Activated T-cell treated with anti-CD3 and anti-CD28 coated beads, Interleukin-2, amount 50 U/mL, for 24 hours (primary cell): ENCODE measurements around the gene VSIG10L2.

Source experiments
- DNase-seq: peaks from one replicate; pipeline ENCODE4 v3.0.0-alpha.2; 2020
- H3K27ac Mint-ChIP-seq: 2 replicates; pipeline ENCODE4 v1.8.0; 2020; ENCODE audit warnings: mild to moderate bottlenecking, mixed read lengths
- H3K27me3 Mint-ChIP-seq: 2 replicates; pipeline ENCODE4 v1.8.0; 2020; ENCODE audit warnings: mixed read lengths
- H3K36me3 Mint-ChIP-seq: 2 replicates; pipeline ENCODE4 v1.8.0; 2020; ENCODE audit warnings: low read depth, mixed read lengths
- H3K4me1 Mint-ChIP-seq: 2 replicates; pipeline ENCODE4 v1.8.0; 2020; ENCODE audit warnings: low read depth, mixed read lengths
- H3K4me3 Mint-ChIP-seq: 2 replicates; pipeline ENCODE4 v1.8.0; 2020; ENCODE audit warnings: mild to moderate bottlenecking, moderate library complexity, mixed read lengths
- H3K9me3 Mint-ChIP-seq: 2 replicates; pipeline ENCODE4 v1.8.0; 2020; ENCODE audit warnings: mixed read lengths

The VSIG10L2 gene

GRCh38 chr11:125948278-125949051 is 2.6 kb downstream of the VSIG10L2 start:
- Mint-ChIP-seq H3K27ac (no peak overlapping the region), H3K9me3 (no peaks in the 10 kb centered on the region), H3K27me3 (no peaks in the 10 kb centered on the region), H3K4me3 (no peak overlapping the region), H3K4me1 (no peaks in the 10 kb centered on the region), H3K36me3 (no peaks in the 10 kb centered on the region)
- no peak for DNase-seq

GRCh38 chr11:125949271-125950177 is 3.7 kb downstream of the VSIG10L2 start:
- no peaks in the 10 kb centered on the region for H3K9me3 Mint-ChIP-seq
- H3K27ac Mint-ChIP-seq = no peak overlapping the region
- no peaks in the 10 kb centered on the region for H3K4me1 Mint-ChIP-seq
- DNase-seq = no peak
- H3K36me3 Mint-ChIP-seq = no peaks in the 10 kb centered on the region
- no peaks in the 10 kb centered on the region for H3K27me3 Mint-ChIP-seq
- H3K4me3 Mint-ChIP-seq = no peak overlapping the region

GRCh38 chr11:125950178-125950490 is 4.3 kb downstream of the VSIG10L2 start:
- H3K4me3 Mint-ChIP-seq = no peak overlapping the region
- H3K27me3 Mint-ChIP-seq = no peaks in the 10 kb centered on the region

GRCh38 chr11:125950696-125951651 is 5.1 kb downstream of the VSIG10L2 start:
- no peaks in the 10 kb centered on the region for H3K9me3 Mint-ChIP-seq
- no peaks in the 10 kb centered on the region for H3K36me3 Mint-ChIP-seq
- no peak overlapping the region for H3K4me3 Mint-ChIP-seq
- no peak overlapping the region for H3K27ac Mint-ChIP-seq
- no peaks in the 10 kb centered on the region for H3K4me1 Mint-ChIP-seq
- no peak for DNase-seq
- no peaks in the 10 kb centered on the region for H3K27me3 Mint-ChIP-seq

More at GRCh38 chr11:125950178-125950490, 4.3 kb downstream of the VSIG10L2 start:
- H3K36me3 Mint-ChIP-seq = no peaks in the 10 kb centered on the region
- no peak for DNase-seq
- no peaks in the 10 kb centered on the region for H3K9me3 Mint-ChIP-seq
- no peaks in the 10 kb centered on the region for H3K4me1 Mint-ChIP-seq
- no peak overlapping the region for H3K27ac Mint-ChIP-seq

- Mint-ChIP-seq H3K27ac (no peak overlapping the region), H3K27me3 (no peaks in the 10 kb centered on the region)
Measured at GRCh38 chr11:125951731-125952130, 5.9 kb downstream of the VSIG10L2 start.

GRCh38 chr11:125952559-125952958 is 6.7 kb downstream of the VSIG10L2 start:
- Mint-ChIP-seq H3K27ac (no peak overlapping the region), H3K27me3 (no peaks in the 10 kb centered on the region), H3K9me3 (no peaks in the 10 kb centered on the region), H3K4me3 (no peak overlapping the region), H3K4me1 (peaks cover under 1% of the 10 kb centered on the region), H3K36me3 (no peaks in the 10 kb centered on the region)
- DNase-seq = no peak

More at GRCh38 chr11:125951731-125952130, 5.9 kb downstream of the VSIG10L2 start:
- Mint-ChIP-seq H3K36me3 (no peaks in the 10 kb centered on the region), H3K4me1 (no peaks in the 10 kb centered on the region), H3K4me3 (no peak overlapping the region), H3K9me3 (no peaks in the 10 kb centered on the region)
- DNase-seq = no peak

GRCh38 chr11:125952973-125953372 is 7.1 kb downstream of the VSIG10L2 start:
- H3K4me3 Mint-ChIP-seq = no peak overlapping the region
- H3K27ac Mint-ChIP-seq = no peak overlapping the region
- no peaks in the 10 kb centered on the region for H3K9me3 Mint-ChIP-seq
- no peaks in the 10 kb centered on the region for H3K27me3 Mint-ChIP-seq
- H3K36me3 Mint-ChIP-seq = no peaks in the 10 kb centered on the region
- H3K4me1 Mint-ChIP-seq = peaks cover 5% of the 10 kb centered on the region
- DNase-seq = no peak

GRCh38 chr11:125953401-125953935 is 7.6 kb downstream of the VSIG10L2 start:
- no peaks in the 10 kb centered on the region for H3K9me3 Mint-ChIP-seq
- H3K27me3 Mint-ChIP-seq = no peaks in the 10 kb centered on the region
- H3K4me1 Mint-ChIP-seq = peaks cover 5% of the 10 kb centered on the region
- no peak overlapping the region for H3K27ac Mint-ChIP-seq
- H3K4me3 Mint-ChIP-seq = no peak overlapping the region
- no peak for DNase-seq
- no peaks in the 10 kb centered on the region for H3K36me3 Mint-ChIP-seq

- H3K27me3 Mint-ChIP-seq = no peaks in the 10 kb centered on the region
- H3K9me3 Mint-ChIP-seq = no peaks in the 10 kb centered on the region
Measured at GRCh38 chr11:125954123-125954944, 8.5 kb downstream of the VSIG10L2 start.

GRCh38 chr11:125954945-125955640 is 9.2 kb downstream of the VSIG10L2 start:
- Mint-ChIP-seq H3K36me3 (no peaks in the 10 kb centered on the region), H3K4me1 (peaks cover 5% of the 10 kb centered on the region), H3K4me3 (no peak overlapping the region), H3K27me3 (no peaks in the 10 kb centered on the region), H3K27ac (no peak overlapping the region), H3K9me3 (no peaks in the 10 kb centered on the region)
- DNase-seq = no peak

More at GRCh38 chr11:125954123-125954944, 8.5 kb downstream of the VSIG10L2 start:
- H3K36me3 Mint-ChIP-seq = no peaks in the 10 kb centered on the region
- DNase-seq = no peak
- H3K4me1 Mint-ChIP-seq = peaks cover 5% of the 10 kb centered on the region
- H3K4me3 Mint-ChIP-seq = no peak overlapping the region
- no peak overlapping the region for H3K27ac Mint-ChIP-seq

GRCh38 chr11:125955856-125956255 is 10.0 kb downstream of the VSIG10L2 start:
- H3K36me3 Mint-ChIP-seq = no peaks in the 10 kb centered on the region
- H3K27me3 Mint-ChIP-seq = no peaks in the 10 kb centered on the region
- no peak overlapping the region for H3K4me3 Mint-ChIP-seq
- H3K27ac Mint-ChIP-seq = no peak overlapping the region
- H3K9me3 Mint-ChIP-seq = no peaks in the 10 kb centered on the region
- peaks cover 5% of the 10 kb centered on the region for H3K4me1 Mint-ChIP-seq
- DNase-seq = no peak

GRCh38 chr11:125956391-125957134 is 10.7 kb downstream of the VSIG10L2 start:
- Mint-ChIP-seq H3K27me3 (no peaks in the 10 kb centered on the region), H3K4me3 (no peak overlapping the region)
- no peak for DNase-seq

More at GRCh38 chr11:125956391-125957134, 10.7 kb downstream of the VSIG10L2 start:
- Mint-ChIP-seq H3K36me3 (no peaks in the 10 kb centered on the region), H3K27ac (no peak overlapping the region), H3K4me1 (peaks cover 5% of the 10 kb centered on the region), H3K9me3 (no peaks in the 10 kb centered on the region)
